ENCODE results near the gene ADGRB3.

DNA sequence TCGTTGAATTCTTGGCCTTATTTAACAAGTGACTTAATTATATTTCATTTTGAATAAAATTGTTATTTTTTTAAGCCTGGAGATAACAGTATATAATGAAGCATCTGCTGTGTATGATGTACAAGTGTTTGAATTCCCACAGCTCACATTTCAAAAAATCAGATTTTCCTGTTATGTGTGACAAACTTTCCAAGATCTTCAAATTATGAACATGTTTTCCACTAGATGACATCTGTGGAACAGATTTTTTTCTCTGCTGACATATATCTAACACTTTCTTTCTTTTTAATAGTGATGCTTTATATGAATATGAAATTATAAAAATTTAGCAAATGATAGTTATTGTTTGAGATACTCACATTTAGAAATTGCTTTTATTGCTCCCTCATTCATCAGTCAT lies 678.9 kb downstream of the ADGRB3 start:
- no peak for TF ChIP-seq EZH2 (IDR thresholded peaks at IDR 0.05; ENCODE audit: borderline replicate concordance, insufficient read depth, low read depth, low read length, poor library complexity, severe bottlenecking)
- TF ChIP-seq, protein P1, sequence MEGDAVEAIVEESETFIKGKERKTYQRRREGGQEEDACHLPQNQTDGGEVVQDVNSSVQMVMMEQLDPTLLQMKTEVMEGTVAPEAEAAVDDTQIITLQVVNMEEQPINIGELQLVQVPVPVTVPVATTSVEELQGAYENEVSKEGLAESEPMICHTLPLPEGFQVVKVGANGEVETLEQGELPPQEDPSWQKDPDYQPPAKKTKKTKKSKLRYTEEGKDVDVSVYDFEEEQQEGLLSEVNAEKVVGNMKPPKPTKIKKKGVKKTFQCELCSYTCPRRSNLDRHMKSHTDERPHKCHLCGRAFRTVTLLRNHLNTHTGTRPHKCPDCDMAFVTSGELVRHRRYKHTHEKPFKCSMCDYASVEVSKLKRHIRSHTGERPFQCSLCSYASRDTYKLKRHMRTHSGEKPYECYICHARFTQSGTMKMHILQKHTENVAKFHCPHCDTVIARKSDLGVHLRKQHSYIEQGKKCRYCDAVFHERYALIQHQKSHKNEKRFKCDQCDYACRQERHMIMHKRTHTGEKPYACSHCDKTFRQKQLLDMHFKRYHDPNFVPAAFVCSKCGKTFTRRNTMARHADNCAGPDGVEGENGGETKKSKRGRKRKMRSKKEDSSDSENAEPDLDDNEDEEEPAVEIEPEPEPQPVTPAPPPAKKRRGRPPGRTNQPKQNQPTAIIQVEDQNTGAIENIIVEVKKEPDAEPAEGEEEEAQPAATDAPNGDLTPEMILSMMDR (IDR thresholded peaks at IDR 0.05): no peak
